CD4-positive, alpha-beta memory T cell (primary cell): ENCODE results near the gene NT5C2. TPM values are rescaled to one million over a fixed set of nuclear protein-coding genes. Genes with fewer than 3 reads are reported as not detected.
"Not testable (repeated sequence)": the region's sequence is repeated elsewhere in the genome, so short reads cannot be mapped to it uniquely, and the experiment has no call there.

Experiments
- CTCF ChIA-PET: fragments of 350-600 bp; sonication (Branson Sonifier 250); formaldehyde crosslinking; loops from one replicate; lab custom pipeline; 2021; ENCODE audit warnings: inconsistent platforms; ENCODE audit not compliant: partially characterized antibody; lab: Charles Lee
- POLR2A ChIA-PET: fragments of 350-600 bp; sonication (Branson Sonifier 250); formaldehyde crosslinking; loops from one replicate; lab custom pipeline; 2021; ENCODE audit not compliant: partially characterized antibody; lab: Charles Lee
- DNase-seq, 5 donors: peaks; one replicate each; pipeline versions ENCODE4 v3.0.0 to v3.0.0-alpha.2; 2020 to 2022; ENCODE audit warnings: mixed read lengths in 1 of 5
- H3K27ac ChIP-seq: one replicate; pipeline ENCODE4 v1.7.0; 2013; ENCODE audit warnings: low read depth, low read length
- H3K27me3 ChIP-seq: 2 replicates; pipeline ENCODE4 v1.7.0; 2013; ENCODE audit warnings: mild to moderate bottlenecking, low read length, moderate library complexity; ENCODE audit not compliant: insufficient read depth
- H3K36me3 ChIP-seq: 2 replicates; pipeline ENCODE4 v1.7.0; 2013; ENCODE audit warnings: mild to moderate bottlenecking, low read length, moderate library complexity; ENCODE audit not compliant: insufficient read depth
- H3K4me1 ChIP-seq: 2 replicates; pipeline ENCODE4 v1.7.0; 2013; ENCODE audit warnings: mild to moderate bottlenecking, low read length, moderate library complexity; ENCODE audit not compliant: insufficient read depth
- H3K4me3 ChIP-seq, 2 donors: one replicate each; pipeline ENCODE4 v1.7.0; 2013; ENCODE audit warnings: low read length in 2 of 2, mild to moderate bottlenecking in 1 of 2
- H3K9me3 ChIP-seq, 2 donors: one replicate each; pipeline ENCODE4 v1.7.0; 2013; ENCODE audit warnings: low read length in 2 of 2, control low read depth in 1 of 2; ENCODE audit not compliant: control insufficient read depth in 1 of 2
- H3K27ac Mint-ChIP-seq, 7 donors: one replicate each; pipeline ENCODE4 v1.8.0; 2020 to 2021; ENCODE audit warnings: mixed read lengths in 7 of 7, mild to moderate bottlenecking in 6 of 7, inconsistent platforms in 3 of 7, moderate library complexity in 3 of 7
- H3K27me3 Mint-ChIP-seq, 2 donors: one replicate each; pipeline ENCODE4 v1.8.0; 2020 to 2021; ENCODE audit warnings: mixed read lengths in 2 of 2
- H3K36me3 Mint-ChIP-seq, 2 donors: one replicate each; pipeline ENCODE4 v1.8.0; 2020 to 2021; ENCODE audit warnings: mixed read lengths in 2 of 2, inconsistent platforms in 1 of 2, mild to moderate bottlenecking in 1 of 2
- H3K4me1 Mint-ChIP-seq, 4 donors: one replicate each; pipeline ENCODE4 v1.8.0; 2020 to 2021; ENCODE audit warnings: mixed read lengths in 4 of 4, mild to moderate bottlenecking in 1 of 4
- H3K4me3 Mint-ChIP-seq, 8 donors: one replicate each; pipeline ENCODE4 v1.8.0; 2020 to 2021; ENCODE audit warnings: mixed read lengths in 8 of 8, mild to moderate bottlenecking in 7 of 8, moderate library complexity in 6 of 8, inconsistent platforms in 3 of 8
- H3K9me3 Mint-ChIP-seq, 8 donors: one replicate each; pipeline ENCODE4 v1.8.0; 2020 to 2021; ENCODE audit warnings: mixed read lengths in 8 of 8, mild to moderate bottlenecking in 5 of 8, inconsistent platforms in 3 of 8, moderate library complexity in 1 of 8
- intact Hi-C: fragments of 100-400 bp; cut with micrococcal nuclease; formaldehyde crosslinking; loops from one replicate; pipeline ENCODE4 v1.15.1; 2023
- polyA plus RNA-seq, 2 donors: library from polyadenylated mRNA; unstranded; fragments of 300-500 nt; fragmentation: Illumina TruSeq; gene quantifications; one replicate each; pipeline ENCODE4 v1.2.3, GENCODE V29; 2021
- total RNA-seq, 2 experiments: library from RNA; stranded (reverse); gene quantifications; one replicate each; pipeline ENCODE4 v1.2.3, GENCODE V29; 2021

The NT5C2 gene
- total and polyA plus RNA-seq, 4 experiments from 2014 or later, result 54.3 to 80.4 (median 79.3) TPM

- POLR2A ChIA-PET, H3K36me3 ChIP-seq, CTCF ChIA-PET, H3K4me1 ChIP-seq, H3K9me3 ChIP-seq, H3K27me3 Mint-ChIP-seq, H3K4me1 Mint-ChIP-seq, H3K27ac ChIP-seq, intact Hi-C loops, H3K27ac Mint-ChIP-seq, DNase-seq, H3K9me3 Mint-ChIP-seq, H3K4me3 Mint-ChIP-seq, H3K27me3 ChIP-seq, H3K4me3 ChIP-seq: not testable (repeated sequence)
- peaks cover 35 to 41% of the 10 kb centered on the region in 2 donors for H3K36me3 Mint-ChIP-seq
Observed at GRCh38 chr10:103167554-103167953, 25.5 kb downstream of the NT5C2 start.

DNA sequence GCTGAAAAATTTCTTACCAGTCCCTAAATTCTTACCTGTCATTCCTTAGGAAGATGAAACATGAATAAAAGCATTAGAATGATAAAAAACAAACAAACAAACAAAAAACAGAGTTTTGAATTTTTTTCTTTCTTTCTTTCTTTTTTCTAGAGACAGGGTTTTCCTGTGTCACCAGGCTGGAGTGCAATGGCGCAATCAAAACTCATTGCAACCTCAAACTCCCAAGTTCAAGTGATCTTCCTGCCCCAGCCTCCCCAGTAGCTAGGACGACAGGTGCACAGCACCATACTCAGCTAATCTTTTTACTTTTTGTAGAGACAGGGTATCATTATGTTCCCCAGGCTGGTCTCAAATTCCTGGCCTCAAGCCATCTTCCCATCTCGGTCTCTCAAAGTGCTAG, 26.5 kb downstream of the NT5C2 start:
- no peak overlapping the region for H3K27ac ChIP-seq
- Mint-ChIP-seq H3K4me1 (peaks cover 0 to 3% (median 1%) of the 10 kb centered on the region in 4 donors), H3K9me3 (peaks cover 0 to 4% (median 1%) of the 10 kb centered on the region in 8 donors), H3K36me3 (peaks cover 38 to 50% of the 10 kb centered on the region in 2 donors), H3K27me3 (no peaks in the 10 kb centered on the region), H3K27ac (peak overlapping the region in 2 of 7 donors; percentile 21 to 62), H3K4me3 (no peak overlapping the region)
- no peaks in the 10 kb centered on the region for H3K36me3 ChIP-seq
- H3K4me1 ChIP-seq, result no peaks in the 10 kb centered on the region
- intact Hi-C loops, result no loop called here
- ChIA-PET CTCF (no interaction called here), POLR2A (no interaction called here)
- H3K4me3 ChIP-seq, result no peak overlapping the region
- DNase-seq, result no peak
- no peaks in the 10 kb centered on the region for H3K9me3 ChIP-seq
- H3K27me3 ChIP-seq, result no peaks in the 10 kb centered on the region

GRCh38 chr10:103163766-103164403, 29.2 kb downstream of the NT5C2 start:
- intact Hi-C loops, H3K4me1 ChIP-seq, POLR2A ChIA-PET, H3K4me3 ChIP-seq, H3K4me1 Mint-ChIP-seq, H3K36me3 ChIP-seq, CTCF ChIA-PET, H3K27me3 Mint-ChIP-seq, H3K27ac ChIP-seq, H3K27ac Mint-ChIP-seq, DNase-seq, H3K27me3 ChIP-seq, H3K9me3 Mint-ChIP-seq, H3K4me3 Mint-ChIP-seq, H3K9me3 ChIP-seq: not testable (repeated sequence)
- peaks cover 40 to 54% of the 10 kb centered on the region in 2 donors for H3K36me3 Mint-ChIP-seq

GRCh38 chr10:103157246-103157645, 35.8 kb downstream of the NT5C2 start:
- Mint-ChIP-seq H3K9me3 (no peaks in the 10 kb centered on the region), H3K4me1 (peaks cover 2 to 7% (median 6%) of the 10 kb centered on the region in 4 donors), H3K4me3 (no peak overlapping the region), H3K36me3 (peaks cover 37 to 40% of the 10 kb centered on the region in 2 donors), H3K27me3 (no peaks in the 10 kb centered on the region), H3K27ac (no peak overlapping the region)
- intact Hi-C loops, result no loop called here
- Histone ChIP-seq H3K9me3 (no peaks in the 10 kb centered on the region), H3K36me3 (no peaks in the 10 kb centered on the region), H3K4me3 (no peak overlapping the region), H3K27me3 (no peaks in the 10 kb centered on the region), H3K27ac (no peak overlapping the region), H3K4me1 (peaks cover 7% of the 10 kb centered on the region)
- ChIA-PET CTCF (no interaction called here), POLR2A (no interaction called here)
- DNase-seq, result no peak

- Mint-ChIP-seq H3K9me3 (no peaks in the 10 kb centered on the region), H3K4me1 (peaks cover 2 to 7% (median 6%) of the 10 kb centered on the region in 4 donors), H3K36me3 (peaks cover 36 to 40% of the 10 kb centered on the region in 2 donors), H3K27ac (no peak overlapping the region), H3K27me3 (no peaks in the 10 kb centered on the region), H3K4me3 (no peak overlapping the region)
- POLR2A ChIA-PET, result no interaction called here
- peaks cover 7% of the 10 kb centered on the region for H3K4me1 ChIP-seq
- H3K9me3 ChIP-seq, result no peaks in the 10 kb centered on the region
- no peaks in the 10 kb centered on the region for H3K27me3 ChIP-seq
- H3K4me3 ChIP-seq, result no peak overlapping the region
- H3K27ac ChIP-seq, result no peak overlapping the region
- intact Hi-C loops, result no loop called here
- no peaks in the 10 kb centered on the region for H3K36me3 ChIP-seq
- CTCF ChIA-PET, result no interaction called here
- DNase-seq, result no peak
Observed at GRCh38 chr10:103155471-103156085, 37.5 kb downstream of the NT5C2 start.

DNA sequence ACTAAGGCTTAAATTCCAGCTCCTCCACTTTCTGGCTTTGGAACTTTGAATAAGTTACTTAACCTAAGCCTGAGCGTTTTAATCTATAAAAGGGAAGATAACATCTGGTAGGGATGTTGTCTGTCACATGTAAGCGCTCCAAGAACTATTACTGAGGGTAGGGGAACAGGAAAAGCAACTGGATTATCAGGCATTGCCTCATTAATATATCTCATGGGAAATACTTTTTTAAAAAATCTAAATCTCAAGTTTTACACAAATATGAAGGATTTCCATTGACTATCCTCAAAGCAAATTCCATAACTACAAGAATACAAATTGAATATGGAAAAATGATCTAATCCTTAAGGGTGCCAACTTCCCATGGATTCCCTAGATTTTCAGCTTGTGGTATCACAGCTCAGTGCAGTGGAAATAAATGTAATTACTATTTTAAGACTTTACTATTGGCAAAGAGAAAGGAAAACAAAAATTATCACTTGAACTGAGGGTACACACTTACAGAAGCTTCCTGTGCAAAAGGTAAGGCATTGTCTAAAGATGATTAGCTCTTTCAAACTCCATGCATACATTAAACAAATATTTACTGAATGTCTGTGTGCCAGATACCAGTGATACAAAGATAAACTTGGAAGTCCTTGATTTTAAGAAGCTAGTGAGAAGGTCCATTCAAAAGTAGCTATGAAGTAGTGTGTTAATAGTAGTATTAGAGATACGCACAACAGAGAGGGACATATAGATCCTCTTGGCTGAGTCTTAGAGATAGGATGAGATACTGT, 38.4 kb downstream of the NT5C2 start:
- no peaks in the 10 kb centered on the region for H3K9me3 Mint-ChIP-seq
- H3K27ac ChIP-seq, result no peak overlapping the region
- no peaks in the 10 kb centered on the region for H3K36me3 ChIP-seq
- DNase-seq, result no peak
- H3K4me3 Mint-ChIP-seq, result no peak overlapping the region
- no peak overlapping the region for H3K4me3 ChIP-seq
- H3K4me1 Mint-ChIP-seq, result peaks cover 2 to 11% (median 7%) of the 10 kb centered on the region in 4 donors
- intact Hi-C loops, result no loop called here
- no peaks in the 10 kb centered on the region for H3K9me3 ChIP-seq
- no peaks in the 10 kb centered on the region for H3K27me3 Mint-ChIP-seq
- H3K4me1 ChIP-seq, result peaks cover 7% of the 10 kb centered on the region
- ChIA-PET CTCF (interaction anchor here (0.9 kb wide), 1 partner anchor 14 kb away, joined by 3 read pairs; no protein-coding TSS in a partner anchor), POLR2A (no interaction called here)
- no peaks in the 10 kb centered on the region for H3K27me3 ChIP-seq
- H3K27ac Mint-ChIP-seq, result peak overlapping the region in 1 of 7 donors; percentile 35
- peaks cover 30 to 37% of the 10 kb centered on the region in 2 donors for H3K36me3 Mint-ChIP-seq
